ENCODE measurements around the gene GNAS-AS1.

Gene GNAS-AS1

DNA sequence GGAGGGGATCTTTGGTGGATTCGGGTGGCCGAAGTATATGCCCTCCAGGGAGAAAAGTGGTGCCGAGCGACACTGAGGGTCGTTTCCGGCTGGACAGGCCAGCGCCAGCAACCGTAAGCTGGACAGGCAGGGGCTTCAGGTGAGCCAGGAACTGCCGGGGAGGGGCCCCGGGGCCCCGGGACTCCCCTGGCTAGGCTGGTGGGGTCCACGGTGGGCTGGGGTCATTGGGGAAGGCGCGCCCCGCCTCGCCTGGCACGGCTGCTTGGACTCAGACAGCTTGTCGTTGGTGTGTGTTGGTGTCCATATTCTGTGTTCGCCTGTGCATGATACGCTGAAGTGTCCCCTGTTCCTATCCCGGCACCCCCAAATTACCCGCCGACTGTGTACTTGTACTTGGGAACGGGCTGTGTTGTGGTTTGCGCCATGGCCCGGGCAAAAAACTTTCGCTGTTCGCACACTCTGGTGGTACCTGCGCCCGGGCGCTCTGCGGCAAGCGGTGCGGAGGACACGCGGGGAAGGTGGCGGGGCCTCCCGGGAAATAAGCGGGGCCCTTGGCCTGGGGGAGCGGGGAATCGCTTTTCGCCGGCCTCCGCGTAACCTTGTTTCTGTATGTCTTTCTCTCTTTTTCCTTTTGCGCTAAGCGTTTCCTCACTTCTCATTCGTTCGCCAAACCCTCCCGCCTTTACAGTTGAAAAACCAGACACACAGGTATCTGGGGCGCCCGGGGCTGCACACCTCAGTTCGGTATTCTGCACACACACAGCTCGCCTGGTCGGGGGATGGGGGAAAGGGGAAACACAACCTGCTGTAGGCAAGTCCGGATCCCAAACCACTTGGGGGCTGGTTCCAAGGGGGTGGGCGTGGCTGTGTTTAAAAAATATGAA lies 5.0 kb upstream of the GNAS-AS1 start:
- no peak for DNase-seq

DNA sequence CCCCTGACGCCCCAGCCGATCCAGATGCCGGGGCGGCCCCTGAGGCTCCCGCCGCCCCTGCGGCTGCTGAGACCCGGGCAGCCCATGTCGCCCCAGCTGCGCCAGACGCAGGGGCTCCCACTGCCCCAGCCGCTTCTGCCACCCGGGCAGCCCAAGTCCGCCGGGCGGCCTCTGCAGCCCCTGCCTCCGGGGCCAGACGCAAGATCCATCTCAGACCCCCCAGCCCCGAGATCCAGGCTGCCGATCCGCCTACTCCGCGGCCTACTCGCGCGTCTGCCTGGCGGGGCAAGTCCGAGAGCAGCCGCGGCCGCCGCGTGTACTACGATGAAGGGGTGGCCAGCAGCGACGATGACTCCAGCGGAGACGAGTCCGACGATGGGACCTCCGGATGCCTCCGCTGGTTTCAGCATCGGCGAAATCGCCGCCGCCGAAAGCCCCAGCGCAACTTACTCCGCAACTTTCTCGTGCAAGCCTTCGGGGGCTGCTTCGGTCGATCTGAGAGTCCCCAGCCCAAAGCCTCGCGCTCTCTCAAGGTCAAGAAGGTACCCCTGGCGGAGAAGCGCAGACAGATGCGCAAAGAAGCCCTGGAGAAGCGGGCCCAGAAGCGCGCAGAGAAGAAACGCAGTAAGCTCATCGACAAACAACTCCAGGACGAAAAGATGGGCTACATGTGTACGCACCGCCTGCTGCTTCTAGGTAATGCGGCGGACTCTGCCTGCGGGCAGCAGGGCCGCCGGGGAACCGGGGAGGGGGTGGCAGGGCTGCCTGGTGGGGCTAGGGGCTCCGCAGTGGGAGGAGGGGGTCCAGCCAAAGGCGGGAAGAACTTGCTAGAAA lies 4.2 kb upstream of the GNAS-AS1 start:
- DNase-seq, result no peak

DNA sequence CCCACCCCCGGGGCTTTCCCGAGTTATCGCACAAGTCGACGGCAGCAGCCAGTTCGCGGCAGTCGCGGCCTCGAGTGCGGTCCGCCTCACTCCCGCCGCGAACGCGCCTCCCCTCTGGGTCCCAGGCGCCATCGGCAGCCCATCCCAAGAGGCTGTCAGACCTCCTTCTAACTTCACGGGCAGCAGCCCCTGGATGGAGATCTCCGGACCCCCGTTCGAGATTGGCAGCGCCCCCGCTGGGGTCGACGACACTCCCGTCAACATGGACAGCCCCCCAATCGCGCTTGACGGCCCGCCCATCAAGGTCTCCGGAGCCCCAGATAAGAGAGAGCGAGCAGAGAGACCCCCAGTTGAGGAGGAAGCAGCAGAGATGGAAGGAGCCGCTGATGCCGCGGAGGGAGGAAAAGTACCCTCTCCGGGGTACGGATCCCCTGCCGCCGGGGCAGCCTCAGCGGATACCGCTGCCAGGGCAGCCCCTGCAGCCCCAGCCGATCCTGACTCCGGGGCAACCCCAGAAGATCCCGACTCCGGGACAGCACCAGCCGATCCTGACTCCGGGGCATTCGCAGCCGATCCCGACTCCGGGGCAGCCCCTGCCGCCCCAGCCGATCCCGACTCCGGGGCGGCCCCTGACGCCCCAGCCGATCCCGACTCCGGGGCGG lies 3.4 kb upstream of the GNAS-AS1 start:
- no peak for DNase-seq

DNA sequence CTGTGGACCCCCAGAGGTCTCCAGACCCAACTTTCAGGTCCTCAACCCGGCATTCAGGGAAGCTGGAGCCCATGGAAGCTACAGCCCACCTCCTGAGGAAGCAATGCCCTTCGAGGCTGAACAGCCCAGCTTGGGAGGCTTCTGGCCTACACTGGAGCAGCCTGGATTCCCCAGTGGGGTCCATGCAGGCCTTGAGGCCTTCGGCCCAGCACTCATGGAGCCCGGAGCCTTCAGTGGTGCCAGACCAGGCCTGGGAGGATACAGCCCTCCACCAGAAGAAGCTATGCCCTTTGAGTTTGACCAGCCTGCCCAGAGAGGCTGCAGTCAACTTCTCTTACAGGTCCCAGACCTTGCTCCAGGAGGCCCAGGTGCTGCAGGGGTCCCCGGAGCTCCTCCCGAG lies 2.8 kb upstream of the GNAS-AS1 start:
- no peak for DNase-seq

DNA sequence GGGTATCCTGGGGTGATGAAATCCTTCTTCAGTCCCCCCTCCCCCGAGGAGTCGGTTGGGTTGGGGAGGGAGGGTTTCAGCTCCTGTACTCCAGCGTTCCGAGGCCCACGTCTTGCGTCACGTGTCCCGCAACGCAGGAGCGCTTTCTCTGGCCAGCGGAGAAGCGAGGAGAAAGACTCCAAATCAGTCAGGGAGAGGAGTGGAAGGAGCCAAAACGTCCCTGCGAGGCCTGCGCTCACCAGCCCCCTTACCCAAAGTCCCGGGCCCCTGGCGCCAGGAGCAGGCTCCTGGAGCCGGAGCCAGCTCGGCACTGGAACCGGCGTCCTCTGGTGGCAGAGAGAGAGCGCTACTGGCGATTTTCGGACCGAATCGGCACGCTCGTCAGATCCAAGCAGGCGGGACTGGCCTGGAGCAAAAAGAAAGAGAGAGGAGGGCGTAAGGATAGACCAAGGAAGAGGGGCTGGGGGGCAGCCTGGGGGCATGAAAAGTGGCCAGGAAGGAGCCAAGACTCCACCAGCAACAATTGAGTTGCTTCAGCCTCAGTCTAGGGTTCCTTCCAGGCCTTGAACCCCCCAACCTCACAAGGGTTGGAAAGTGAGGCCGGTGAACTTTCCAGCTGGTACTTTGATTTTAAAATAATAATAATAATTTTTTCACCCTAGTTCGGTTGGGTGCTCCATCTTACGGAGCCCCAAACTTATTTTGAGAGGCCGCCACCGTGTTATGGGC lies 2.0 kb upstream of the GNAS-AS1 start, which contains the start of gene GNAS:
TSS of gene GNAS (plus strand) at position 174 of the 729 bp plus-strand sequence.
- peak; percentile 38 to 45 for DNase-seq

DNA sequence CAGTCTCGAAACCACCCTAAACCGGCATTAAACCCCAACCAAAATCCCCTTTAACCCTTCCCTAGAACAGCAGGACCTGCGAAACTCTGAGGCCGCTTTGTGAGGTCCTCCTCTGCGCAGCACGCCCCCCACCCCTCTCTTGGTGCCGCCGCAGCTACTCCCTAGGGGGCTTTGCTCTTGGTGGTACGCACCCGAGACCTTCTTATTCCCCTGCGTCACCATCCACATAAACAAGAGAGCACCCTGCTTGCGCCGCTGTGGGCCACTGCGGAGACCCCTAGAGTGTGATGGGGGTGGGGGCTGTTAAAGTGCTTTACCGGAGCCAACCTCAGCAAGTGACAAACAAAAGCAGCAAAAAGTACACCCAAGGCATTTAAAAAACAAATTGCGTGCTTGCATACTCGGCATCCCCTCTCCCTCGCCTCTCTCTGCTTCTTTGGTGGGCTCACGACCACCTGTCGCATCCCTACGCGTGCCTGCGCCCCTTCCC lies 1.3 kb upstream of the GNAS-AS1 start:
- DNase-seq, result no peak

DNA sequence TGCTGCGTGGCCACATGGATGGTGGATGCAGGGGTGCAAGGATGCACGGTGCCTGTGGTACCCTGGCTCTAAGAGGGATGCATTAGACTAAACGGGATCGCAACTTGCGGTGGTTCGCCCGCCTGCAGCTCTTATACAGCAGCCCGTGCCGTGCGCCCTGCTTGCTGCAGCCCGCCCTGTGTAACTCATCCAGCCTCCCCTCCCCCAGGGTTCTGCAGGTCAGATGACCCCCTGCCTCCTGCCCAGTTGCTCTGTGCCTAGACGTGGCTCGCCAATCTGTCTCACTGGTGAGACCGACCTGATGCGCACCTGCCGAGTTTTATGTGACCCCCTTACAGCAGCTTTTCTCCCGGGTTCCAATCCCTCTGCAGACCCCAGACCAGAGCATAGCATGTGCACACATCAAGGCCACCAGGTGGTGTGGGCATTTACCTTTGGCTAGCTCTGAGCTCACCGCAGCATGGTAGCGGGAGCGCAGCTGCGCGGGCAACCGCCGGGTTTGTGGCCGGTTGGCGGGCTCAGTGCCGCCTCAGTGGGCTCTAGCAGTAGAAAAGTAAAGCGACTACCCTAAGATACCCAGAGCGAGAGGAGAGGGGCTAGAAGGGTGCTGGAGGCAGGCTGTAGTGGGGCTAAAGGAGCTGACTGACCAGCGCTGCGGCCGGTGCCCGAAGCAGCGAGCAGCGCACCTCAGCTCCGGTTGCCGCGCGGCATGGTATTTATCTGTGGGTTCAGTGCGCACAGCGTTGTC lies 693 bp upstream of the GNAS-AS1 start:
- no peak for DNase-seq

DNA sequence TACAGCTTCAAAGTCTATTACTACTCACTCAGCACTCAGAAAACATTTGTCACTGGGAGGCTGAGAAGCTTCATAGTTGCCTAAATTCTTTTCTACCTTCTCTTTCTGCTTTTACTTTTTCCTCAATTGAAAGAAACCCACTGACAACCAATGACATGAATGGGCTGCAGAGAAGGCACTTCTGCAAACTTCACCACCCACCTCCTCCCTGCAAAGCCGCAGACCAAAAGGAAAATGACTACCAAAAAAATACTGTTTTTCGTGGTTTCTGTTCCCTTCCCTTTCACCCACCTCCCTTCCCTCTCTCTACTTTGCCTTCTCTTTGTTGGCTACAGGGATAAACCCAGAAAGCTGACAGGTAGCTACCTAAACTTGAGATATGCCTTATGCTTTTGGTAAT lies 3.2 kb downstream of the GNAS-AS1 start:
- DNase-seq, result no peak

DNA sequence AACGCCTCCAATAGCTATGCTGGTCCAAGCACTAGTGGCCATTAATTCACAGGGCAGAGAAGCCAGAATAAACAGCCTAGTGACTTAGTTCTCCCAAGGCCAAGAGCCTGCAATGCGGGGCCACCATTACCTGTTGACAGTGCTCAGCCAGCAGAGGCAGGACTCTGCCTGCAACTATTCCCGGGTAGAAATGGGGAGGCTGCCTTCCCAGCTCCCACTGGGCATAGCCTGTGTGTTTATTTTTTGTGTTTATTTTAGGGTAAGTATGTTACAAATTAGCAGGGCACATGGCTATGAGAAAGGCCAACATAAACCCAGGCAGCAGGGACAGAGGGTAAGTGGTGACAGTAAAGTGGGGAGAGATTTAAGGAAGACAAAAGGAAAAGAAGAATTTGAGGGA lies 5.0 kb downstream of the GNAS-AS1 start:
- no peak for DNase-seq

DNA sequence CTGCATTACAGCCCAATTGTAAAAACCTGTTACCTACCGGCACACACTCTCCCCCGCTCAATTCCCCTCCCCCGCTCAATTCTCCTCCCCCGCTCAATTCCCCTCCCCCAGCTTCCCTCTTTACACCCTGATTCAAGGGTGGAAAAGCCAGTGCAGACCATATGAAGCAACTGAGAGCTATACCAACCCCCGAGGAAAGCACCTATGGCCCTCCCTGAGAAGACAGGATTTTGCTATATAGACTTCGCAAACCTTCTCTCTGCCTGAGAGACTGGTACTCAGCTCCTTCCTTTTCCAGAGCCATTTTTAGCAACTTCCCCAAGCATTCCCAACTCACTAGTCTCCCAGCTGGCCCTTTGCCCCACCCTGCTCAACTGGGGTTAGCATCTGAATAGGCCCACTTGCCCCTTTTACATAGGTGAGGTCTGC lies 7.6 kb downstream of the GNAS-AS1 start:
- no peak for DNase-seq

DNA sequence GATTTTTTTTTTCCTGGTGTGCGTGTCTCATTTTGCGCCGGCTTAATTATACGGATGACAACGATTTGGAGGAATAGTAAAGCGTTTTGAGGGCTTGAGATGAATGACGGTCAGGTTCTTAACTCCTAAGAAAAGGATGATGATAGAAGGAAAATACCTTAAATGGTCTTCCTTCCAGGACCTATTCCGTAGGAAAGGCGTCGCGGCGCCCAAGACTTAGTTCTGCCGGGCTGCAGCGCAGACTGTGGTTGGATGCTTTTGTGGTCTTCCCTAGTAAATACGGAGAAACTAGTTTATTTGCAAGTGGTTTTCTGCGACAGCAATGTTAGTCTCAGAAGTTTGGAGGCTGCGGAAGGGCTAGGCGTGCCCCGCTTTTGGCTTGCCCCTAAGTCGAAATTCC lies 8.4 kb downstream of the GNAS-AS1 start:
- DNase-seq, result no peak

DNA sequence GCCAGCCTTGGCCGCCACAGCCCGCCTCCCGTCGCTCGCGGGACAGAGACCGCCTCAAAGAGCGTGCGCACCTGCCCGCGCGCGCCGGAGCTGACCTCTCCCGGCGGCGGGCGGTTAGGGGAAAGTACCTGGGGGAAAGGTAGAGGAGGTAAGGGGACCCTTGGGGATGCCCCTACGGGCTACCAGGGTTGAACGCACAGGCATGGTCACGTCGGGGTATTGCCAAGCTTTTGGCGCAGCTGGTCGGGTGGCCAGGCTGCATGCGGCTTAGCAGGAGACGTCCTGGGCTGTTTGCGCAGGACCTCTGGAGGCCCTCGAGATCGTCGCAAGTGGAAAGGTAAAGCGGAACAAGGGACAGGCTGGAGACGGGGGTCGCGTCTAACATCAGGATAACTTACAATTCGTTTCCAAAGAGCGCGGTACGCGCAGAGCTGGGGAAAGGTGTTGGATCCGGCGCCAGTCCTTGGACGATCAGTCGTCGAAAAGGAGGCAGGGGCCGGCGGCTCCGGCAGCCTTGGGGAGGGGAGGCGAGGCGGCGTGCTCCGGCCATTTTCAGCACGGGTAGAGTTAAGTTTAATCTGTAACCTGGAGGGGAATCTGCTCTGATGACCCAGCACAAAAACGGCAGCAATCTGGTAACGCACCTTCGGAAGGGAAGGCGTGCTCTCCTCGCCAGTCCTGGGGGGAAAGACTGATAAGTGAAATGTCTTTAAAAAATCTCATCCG lies 9.0 kb downstream of the GNAS-AS1 start:
- DNase-seq, result no peak

DNA sequence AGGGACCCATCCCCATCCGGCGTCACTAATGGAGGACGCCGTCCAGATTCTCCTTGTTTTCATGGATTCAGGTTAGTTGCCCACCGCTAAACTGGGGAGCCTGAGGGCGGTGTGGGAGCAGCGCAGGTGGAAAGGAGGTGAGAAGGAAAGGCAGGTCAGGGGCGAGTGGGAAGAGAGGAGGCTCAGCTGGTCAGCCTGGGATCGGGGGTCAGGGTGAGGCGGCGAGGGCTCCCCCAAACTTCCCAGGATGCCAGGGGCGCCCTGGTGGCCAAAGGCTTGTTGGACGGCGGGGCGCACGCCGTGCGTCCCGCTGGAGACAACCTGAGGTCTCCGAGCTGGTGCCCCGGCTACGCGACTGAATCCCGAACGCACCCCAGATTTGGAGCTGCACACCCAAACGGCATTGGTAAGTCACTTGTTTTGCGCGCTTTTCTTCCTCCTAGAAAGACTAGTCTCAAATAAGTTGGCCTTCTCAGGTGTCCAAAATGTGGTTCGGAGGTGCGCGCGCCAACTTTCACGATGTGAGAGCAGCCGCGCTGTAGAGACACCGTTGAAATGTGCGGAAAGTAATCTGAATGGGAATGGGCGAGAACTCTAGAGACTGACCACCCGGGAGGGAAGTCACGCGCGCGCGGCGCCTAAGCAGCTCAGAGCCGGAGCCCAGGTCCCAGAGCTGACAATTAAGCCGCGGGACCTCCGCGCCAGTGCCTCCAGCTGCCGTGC lies 9.7 kb downstream of the GNAS-AS1 start:
- DNase-seq, result no peak

DNA sequence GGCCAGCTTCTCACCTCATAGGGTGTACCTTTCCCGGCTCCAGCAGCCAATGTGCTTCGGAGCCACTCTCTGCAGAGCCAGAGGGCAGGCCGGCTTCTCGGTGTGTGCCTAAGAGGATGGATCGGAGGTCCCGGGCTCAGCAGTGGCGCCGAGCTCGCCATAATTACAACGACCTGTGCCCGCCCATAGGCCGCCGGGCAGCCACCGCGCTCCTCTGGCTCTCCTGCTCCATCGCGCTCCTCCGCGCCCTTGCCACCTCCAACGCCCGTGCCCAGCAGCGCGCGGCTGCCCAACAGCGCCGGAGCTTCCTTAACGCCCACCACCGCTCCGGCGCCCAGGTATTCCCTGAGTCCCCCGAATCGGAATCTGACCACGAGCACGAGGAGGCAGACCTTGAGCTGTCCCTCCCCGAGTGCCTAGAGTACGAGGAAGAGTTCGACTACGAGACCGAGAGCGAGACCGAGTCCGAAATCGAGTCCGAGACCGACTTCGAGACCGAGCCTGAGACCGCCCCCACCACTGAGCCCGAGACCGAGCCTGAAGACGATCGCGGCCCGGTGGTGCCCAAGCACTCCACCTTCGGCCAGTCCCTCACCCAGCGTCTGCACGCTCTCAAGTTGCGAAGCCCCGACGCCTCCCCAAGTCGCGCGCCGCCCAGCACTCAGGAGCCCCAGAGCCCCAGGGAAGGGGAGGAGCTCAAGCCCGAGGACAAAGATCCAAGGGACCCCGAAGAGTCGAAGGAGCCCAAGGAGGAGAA lies 10.5 kb downstream of the GNAS-AS1 start:
- DNase-seq, result no peak

DNA sequence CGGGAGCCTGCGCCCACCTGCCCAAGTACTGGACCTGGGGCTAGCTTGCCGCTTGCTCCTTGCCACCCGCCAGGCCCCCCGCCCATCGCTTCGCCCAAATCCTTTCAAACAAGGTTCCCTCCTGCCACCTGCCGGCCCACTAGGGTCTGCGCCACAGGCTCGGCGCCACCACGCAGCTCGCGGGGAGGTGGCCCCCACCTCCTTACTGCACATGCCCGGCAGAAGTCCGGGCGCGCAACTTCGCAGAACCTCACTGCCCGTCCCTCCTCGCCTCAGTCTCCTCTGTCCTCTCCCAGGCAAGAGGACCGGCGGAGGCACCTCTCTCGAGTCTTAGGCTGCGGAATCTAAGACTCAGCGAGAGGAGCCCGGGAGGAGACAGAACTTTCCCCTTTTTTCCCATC lies 11.2 kb downstream of the GNAS-AS1 start:
- no peak for DNase-seq

DNA sequence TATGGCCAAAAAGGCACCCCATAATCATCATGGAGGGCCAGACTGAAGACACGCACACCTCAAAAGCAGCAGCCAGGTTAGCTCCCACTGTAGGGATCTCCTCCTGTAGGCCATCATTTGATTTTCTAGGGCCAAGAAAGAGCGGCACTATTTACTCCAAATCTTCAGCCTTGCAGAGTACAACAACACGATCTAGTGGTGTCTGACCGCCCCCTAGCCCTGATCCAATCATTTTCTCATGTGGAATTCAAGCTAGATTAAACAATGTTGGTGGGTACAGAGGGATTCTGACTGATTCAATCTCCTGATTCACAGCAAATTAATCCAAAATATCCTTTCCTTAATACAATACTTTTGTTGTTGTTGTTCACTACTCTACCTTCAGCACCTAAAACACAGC lies 12.5 kb downstream of the GNAS-AS1 start:
- no peak for DNase-seq

DNA sequence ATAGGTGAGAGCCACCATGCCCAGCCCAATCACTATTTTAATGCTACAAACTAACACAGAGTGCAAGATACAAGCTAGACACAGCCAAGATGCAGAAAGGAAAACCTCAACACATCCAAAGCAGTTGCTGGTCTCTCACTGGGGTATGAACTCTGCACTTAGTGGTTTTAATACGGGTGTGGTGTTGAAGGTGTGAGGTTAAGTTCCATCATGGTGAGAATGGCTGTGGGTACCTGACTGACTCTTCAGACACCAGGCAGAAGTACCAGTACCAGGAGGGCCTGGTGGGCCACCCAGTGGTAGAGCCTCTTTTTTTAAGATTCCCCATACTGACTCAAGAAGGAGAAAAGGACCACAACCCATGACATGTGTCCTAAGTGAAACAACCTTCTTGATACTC lies 13.0 kb downstream of the GNAS-AS1 start:
- no peak for DNase-seq

DNA sequence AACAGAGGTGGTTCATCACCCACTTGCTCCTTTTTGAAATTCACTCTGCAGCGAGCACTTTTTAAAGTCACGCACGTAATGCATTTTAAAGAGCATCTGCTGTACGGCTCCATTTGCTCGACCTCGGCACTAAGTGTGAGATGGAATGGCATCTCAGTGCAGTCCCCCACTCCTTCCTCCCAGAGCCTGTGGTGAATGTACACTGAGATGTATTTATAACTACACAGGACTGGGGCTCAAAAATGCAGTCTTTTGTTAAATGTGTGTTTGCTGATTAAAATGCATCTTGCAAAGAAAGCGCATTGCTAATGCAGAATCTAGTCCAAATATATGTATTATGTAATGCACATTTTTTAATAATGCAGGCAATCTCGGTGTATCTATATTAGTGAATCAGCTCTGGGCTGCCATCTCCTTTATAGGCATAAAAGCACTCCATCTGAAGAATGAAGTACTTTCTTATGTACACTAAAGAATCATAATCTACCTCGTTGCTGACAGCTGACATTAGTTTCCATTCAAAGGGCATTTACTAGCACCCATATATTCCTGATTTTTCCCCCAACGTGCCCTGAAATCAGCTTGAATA lies 14.0 kb downstream of the GNAS-AS1 start:
- DNase-seq, result no peak

DNA sequence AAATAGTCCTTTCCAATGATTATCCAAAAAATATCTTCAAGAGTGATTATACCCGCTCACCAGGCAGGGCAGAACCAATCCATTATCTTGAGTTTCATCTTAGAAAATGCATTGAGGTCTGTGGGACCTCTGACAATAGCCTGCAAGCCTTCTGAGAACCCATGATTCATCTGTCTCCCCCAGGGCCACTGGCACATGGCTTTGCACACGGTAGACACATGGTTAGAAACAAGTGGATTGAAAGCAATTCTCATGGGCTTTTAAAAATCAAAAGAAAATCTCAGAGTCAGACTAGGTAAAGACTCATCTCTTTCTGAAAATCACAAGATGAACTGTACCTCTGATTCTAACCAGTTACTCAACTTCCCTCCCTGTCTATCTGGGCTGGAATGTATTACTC lies 15.5 kb downstream of the GNAS-AS1 start:
- no peak for DNase-seq
